HepG2 (cell line): ENCODE measurements around the gene EEFSEC. TPM values are rescaled to one million over a fixed set of nuclear protein-coding genes. Genes with fewer than 3 reads are reported as not detected.

ENCODE experiments used
- ATAC-seq: fragments of 200-7000 bp; cut with Tn5 transposase; 3 replicates; pipeline ENCODE4 v1.9.1; 2020; ENCODE audit warnings: mild to moderate bottlenecking, moderate library complexity
- BruUV-seq: library from RNA; stranded (reverse); fragments of 400-500 nt; replicated peaks from 2 replicates; lab custom pipeline; 2021; lab: Mats Ljungman, UMichigan
- CTCF ChIA-PET: fragments of 300-600 bp; formaldehyde crosslinking; extraction: SDS; loops from one replicate; lab custom pipeline; 2021; ENCODE audit warnings: low total read pairs, inconsistent platforms, low intra/inter-chr PET ratio; lab: Yijun Ruan, JAX
- POLR2A ChIA-PET: fragments of 350-600 bp; sonication (Branson Sonifier 250); formaldehyde crosslinking; loops from one replicate; lab custom pipeline; 2020; ENCODE audit warnings: antibody characterized with exemption, inconsistent platforms; lab: Yijun Ruan, JAX
- DNase-seq: peaks from one replicate; pipeline ENCODE4 v3.0.0-alpha.2; 2015; ENCODE audit warnings: low spot score
- FAIRE-seq: peaks from 3 replicates; lab custom pipeline; 2011; peaks lifted over from hg19 to GRCh38; lab: Jason Lieb, UNC
- H2AFZ ChIP-seq: one replicate; pipeline ENCODE4 v1.6.1; 2011; ENCODE audit warnings: low read length, inconsistent platforms
- H3K27ac ChIP-seq: fragments of 300-600 bp; 3 replicates; pipeline ENCODE4 v1.8.0; 2011; ENCODE audit warnings: mixed run types, mild to moderate bottlenecking, mixed read lengths, low read length, inconsistent platforms; ENCODE audit not compliant: insufficient read depth; ENCODE audit errors: extremely low read length
- H3K27me3 ChIP-seq, 2 experiments: fragments of 200-600 bp in 1 of 2; 2 replicates in 1 of 2; 3 replicates in 1 of 2; pipeline versions ENCODE4 v1.6.0 to v1.8.0; 2011; ENCODE audit warnings: low read length in 2 of 2, mild to moderate bottlenecking in 2 of 2, moderate library complexity in 2 of 2, inconsistent platforms in 1 of 2; ENCODE audit not compliant: insufficient read depth in 2 of 2, control insufficient read depth in 1 of 2
- H3K36me3 ChIP-seq, 2 experiments: fragments of 200-600 bp in 1 of 2; replicated peaks in 1 of 2; 2 replicates in 1 of 2; 3 replicates in 1 of 2; pipeline versions ENCODE4 v1.5.1 to v1.8.0; 2011; ENCODE audit warnings: low read length in 2 of 2, inconsistent platforms in 1 of 2; ENCODE audit not compliant: insufficient read depth in 2 of 2, control insufficient read depth in 1 of 2
- H3K4me1 ChIP-seq: 2 replicates; pipeline ENCODE4 v1.5.1; 2012; ENCODE audit warnings: low read length, inconsistent platforms; ENCODE audit not compliant: insufficient read depth
- H3K4me2 ChIP-seq: 2 replicates; pipeline ENCODE4 v1.6.0; 2011; ENCODE audit warnings: low read depth, low read length, inconsistent platforms
- H3K4me3 ChIP-seq, 3 experiments: fragments of 200-600 bp in 1 of 3; sonication (generic), shearing (Covaris generic) in 1 of 3; replicated peaks in 1 of 3; 2 replicates each; pipeline ENCODE4 v1.5.1; 2011 to 2016; ENCODE audit warnings: low read length in 3 of 3, inconsistent platforms in 2 of 3, low read depth in 2 of 3, mild to moderate bottlenecking in 2 of 3, control low read depth in 1 of 3, mixed read lengths in 1 of 3; ENCODE audit not compliant: insufficient read depth in 1 of 3
- H3K79me2 ChIP-seq: one replicate; pipeline ENCODE4 v1.6.1; 2011; ENCODE audit warnings: low read length, inconsistent platforms; ENCODE audit not compliant: insufficient read depth
- H3K9ac ChIP-seq: 2 replicates; pipeline ENCODE4 v1.6.0; 2011; ENCODE audit warnings: mild to moderate bottlenecking, low read depth, low read length, inconsistent platforms; ENCODE audit not compliant: insufficient read depth
- H3K9me3 ChIP-seq: 2 replicates; pipeline ENCODE4 v1.5.1; 2012; ENCODE audit warnings: mild to moderate bottlenecking, low read length
- H4K20me1 ChIP-seq: 2 replicates; pipeline ENCODE4 v1.6.0; 2011; ENCODE audit warnings: inconsistent platforms, mild to moderate bottlenecking, low read length, moderate library complexity; ENCODE audit not compliant: insufficient read depth
- ATM ChIP-seq: fragments of 450-650 bp; IDR thresholded peaks from 2 replicates; pipeline ENCODE4 v1.7.1; 2017; ENCODE audit warnings: mild to moderate bottlenecking, borderline replicate concordance
- CAMTA2 ChIP-seq: sonication (generic); formaldehyde crosslinking; IDR thresholded peaks from 2 replicates; pipeline ENCODE4 v1.4.0; 2020; ENCODE audit warnings: mild to moderate bottlenecking, missing genetic modification reagents, borderline replicate concordance
- HOXA5 ChIP-seq: sonication (generic); formaldehyde crosslinking; IDR thresholded peaks from 2 replicates; pipeline ENCODE4 v1.4.0; 2020; ENCODE audit warnings: missing genetic modification reagents
- HOXA9 ChIP-seq: sonication (generic); formaldehyde crosslinking; IDR thresholded peaks from 2 replicates; pipeline ENCODE4 v1.8.1; 2022; ENCODE audit warnings: missing genetic modification reagents, mild to moderate bottlenecking, moderate library complexity, borderline replicate concordance
- MAFF ChIP-seq: IDR thresholded peaks from 2 replicates; pipeline ENCODE4 v1.6.1; 2011; ENCODE audit warnings: low read depth, low read length, improper control_type of control experiment
- MAFG ChIP-seq: sonication (generic); formaldehyde crosslinking; IDR thresholded peaks from 2 replicates; pipeline ENCODE4 v1.5.1; 2020; ENCODE audit warnings: mild to moderate bottlenecking, missing genetic modification reagents
- MBD4 ChIP-seq: IDR thresholded peaks from 2 replicates; pipeline ENCODE4 v1.6.1; 2012; ENCODE audit warnings: low read length, inconsistent platforms, borderline replicate concordance
- NFIB ChIP-seq: sonication (generic); formaldehyde crosslinking; IDR thresholded peaks from 2 replicates; pipeline ENCODE4 v1.9.0; 2021; ENCODE audit warnings: missing genetic modification reagents, mild to moderate bottlenecking, borderline replicate concordance
- NRL ChIP-seq: sonication (generic); formaldehyde crosslinking; IDR thresholded peaks from 2 replicates; pipeline ENCODE4 v1.5.0; 2020; ENCODE audit warnings: missing genetic modification reagents, mild to moderate bottlenecking, moderate library complexity, borderline replicate concordance
- PHF20 ChIP-seq: sonication (generic); formaldehyde crosslinking; IDR thresholded peaks from 2 replicates; pipeline ENCODE4 v1.5.0; 2020; ENCODE audit warnings: mild to moderate bottlenecking, missing genetic modification reagents
- RBM39 ChIP-seq: fragments of 200-400 bp; formaldehyde crosslinking; IDR thresholded peaks from one replicate; pipeline ENCODE4 v1.6.1; 2018; ENCODE audit warnings: antibody characterized with exemption, mild to moderate bottlenecking, low read depth, low read length; ENCODE audit not compliant: poor library complexity, severe bottlenecking
- RNF219 ChIP-seq: sonication (generic); formaldehyde crosslinking; IDR thresholded peaks from 2 replicates; pipeline ENCODE4 v1.5.0; 2020; ENCODE audit warnings: mild to moderate bottlenecking, missing genetic modification reagents
- SIN3A ChIP-seq: IDR thresholded peaks from 2 replicates; pipeline ENCODE4 v1.6.1; 2011; ENCODE audit warnings: low read depth, mild to moderate bottlenecking, control low read depth, low read length, borderline replicate concordance
- SMAD3 ChIP-seq: sonication (generic); formaldehyde crosslinking; IDR thresholded peaks from 2 replicates; pipeline ENCODE4 v1.4.0; 2020; ENCODE audit warnings: missing genetic modification reagents
- TFAP4 ChIP-seq: sonication (generic); IDR thresholded peaks from 2 replicates; pipeline ENCODE4 v1.6.1; 2016; ENCODE audit warnings: low read depth, borderline replicate concordance
- ZFP1 ChIP-seq: IDR thresholded peaks from 2 replicates; pipeline ENCODE4 v1.6.1; 2016
- ZNF33B ChIP-seq: sonication (generic); formaldehyde crosslinking; IDR thresholded peaks from 2 replicates; pipeline ENCODE4 v1.5.1; 2020; ENCODE audit warnings: mild to moderate bottlenecking, missing genetic modification reagents
- ZNF782 ChIP-seq: sonication (generic); formaldehyde crosslinking; IDR thresholded peaks from 2 replicates; pipeline ENCODE4 v1.4.0; 2020; ENCODE audit warnings: missing genetic modification reagents, mild to moderate bottlenecking, borderline replicate concordance
- ZNF792 ChIP-seq: IDR thresholded peaks from 2 replicates; pipeline ENCODE4 v1.6.1; 2016
- WGBS: methylation state at CpG from one replicate; pipeline ENCODE4 v1.1.6; 2017; ENCODE audit warnings: low lambda C conversion rate; 5-methylcytosine and 5-hydroxymethylcytosine counted together
- in situ Hi-C: cut with HindIII; loops from 2 replicates; pipeline ENCODE4 v1.10.0; 2017; ENCODE audit warnings: low pct_unique_long_range_greater_than_20kb; ENCODE audit not compliant: extremely low pct_ligation_motif_present
- intact Hi-C: fragments of 100-400 bp; cut with micrococcal nuclease; formaldehyde crosslinking; loops from one replicate; pipeline ENCODE4 v1.10.0; 2022; ENCODE audit not compliant: unreplicated experiment
- polyA plus RNA-seq, 8 experiments: library from polyadenylated mRNA; depleted of rRNA in 3 of 8; stranded (reverse) in 7 of 8; unstranded in 1 of 8; fragments of >200 nt; fragmentation: Illumina TruSeq in 4 of 8; extraction: Trizol in 4 of 8; gene quantifications; 2 replicates each; pipeline versions ENCODE4 v1.2.1 to v1.2.3, GENCODE V29; 2011 to 2016; ENCODE audit warnings: low read depth in 4 of 8, missing spikeins in 1 of 8, mixed read lengths in 1 of 8; ENCODE audit not compliant: insufficient read depth in 1 of 8
- total RNA-seq, 5 experiments: library from RNA; depleted of rRNA; stranded (reverse); fragments of >200 nt; fragmentation: Illumina TruSeq; extraction: Trizol; gene quantifications; 2 replicates each; pipeline ENCODE4 v1.2.3, GENCODE V29; 2016; ENCODE audit warnings: low read depth in 1 of 5
- TF ChIP-seq, protein P1 (sequence below): sonication (generic); formaldehyde crosslinking; IDR thresholded peaks from 2 replicates; pipeline ENCODE4 v1.4.0; 2020; ENCODE audit warnings: missing genetic modification reagents, borderline replicate concordance

Gene EEFSEC
- total and polyA plus RNA-seq, 2 of the 13 experiments (the other 11 are each of a cell fraction or from before 2014, with no cell fraction given), result 6.4 to 24.2 TPM

DNA sequence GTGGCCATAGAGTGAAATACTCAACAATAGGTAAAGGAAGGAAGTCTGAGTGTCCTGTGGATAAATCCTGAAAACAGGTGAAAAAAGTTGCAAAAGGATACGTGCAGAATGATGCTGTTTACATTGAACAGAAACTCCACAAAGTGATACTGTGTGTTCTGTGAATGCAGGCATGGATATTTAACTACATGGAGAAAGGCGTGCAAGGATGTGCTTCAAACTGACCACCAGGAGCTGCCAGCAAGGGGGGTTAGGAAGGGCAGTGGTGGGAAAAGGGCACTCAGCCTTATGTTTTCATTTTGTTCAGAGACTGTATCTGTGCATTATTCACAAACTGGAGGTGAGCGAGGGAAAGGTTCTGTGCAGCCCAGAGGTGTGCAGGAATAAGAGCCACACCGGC is 266.0 kb downstream of the EEFSEC start:
- BruUV-seq, result no TSS peak
- H2AFZ ChIP-seq, result no peak overlapping the region
- H3K27me3 ChIP-seq, result no peaks in the 10 kb centered on the region; a peak in 1 of 5 replicates
- H3K9ac ChIP-seq, result no peak overlapping the region
- CTCF ChIA-PET, result no interaction called here
- no peak overlapping the region for H3K4me2 ChIP-seq
- H3K4me1 ChIP-seq, result peaks cover 24% of the 10 kb centered on the region
- POLR2A ChIA-PET, result no interaction called here
- no peaks in the 10 kb centered on the region for H4K20me1 ChIP-seq
- H3K79me2 ChIP-seq, result no peaks in the 10 kb centered on the region
- no peak for ATAC-seq
- intact Hi-C loops, result no loop called here
- DNase-seq, result no peak
- no peak overlapping the region for H3K4me3 ChIP-seq
- no peak for FAIRE-seq
- WGBS, result 94% methylated on average over 4 of the region's 4 CpGs
- H3K36me3 ChIP-seq, result no peaks in the 10 kb centered on the region
- no peak overlapping the region for H3K27ac ChIP-seq
- in situ Hi-C loops, result no loop called here
- H3K9me3 ChIP-seq, result no peaks in the 10 kb centered on the region
- TF ChIP-seq SMAD3 (no peak), CAMTA2 (CRISPR knock-in tag) (no peak), ZNF33B (no peak), RNF219 (no peak), NRL (CRISPR knock-in tag) (no peak), HOXA9 (CRISPR knock-in tag) (no peak), HOXA5 (no peak), MAFG (CRISPR knock-in tag) (no peak), MAFF (no peak), RBM39 (no peak), SIN3A (no peak), ZNF792 (CRISPR knock-in tag) (no peak), ATM (no peak), PHF20 (CRISPR knock-in tag) (no peak), ZFP1 (CRISPR knock-in tag) (no peak), NFIB (CRISPR knock-in tag) (no peak), MBD4 (no peak), ZNF782 (CRISPR knock-in tag) (no peak), TFAP4 (no peak)
- TF ChIP-seq, protein P1, sequence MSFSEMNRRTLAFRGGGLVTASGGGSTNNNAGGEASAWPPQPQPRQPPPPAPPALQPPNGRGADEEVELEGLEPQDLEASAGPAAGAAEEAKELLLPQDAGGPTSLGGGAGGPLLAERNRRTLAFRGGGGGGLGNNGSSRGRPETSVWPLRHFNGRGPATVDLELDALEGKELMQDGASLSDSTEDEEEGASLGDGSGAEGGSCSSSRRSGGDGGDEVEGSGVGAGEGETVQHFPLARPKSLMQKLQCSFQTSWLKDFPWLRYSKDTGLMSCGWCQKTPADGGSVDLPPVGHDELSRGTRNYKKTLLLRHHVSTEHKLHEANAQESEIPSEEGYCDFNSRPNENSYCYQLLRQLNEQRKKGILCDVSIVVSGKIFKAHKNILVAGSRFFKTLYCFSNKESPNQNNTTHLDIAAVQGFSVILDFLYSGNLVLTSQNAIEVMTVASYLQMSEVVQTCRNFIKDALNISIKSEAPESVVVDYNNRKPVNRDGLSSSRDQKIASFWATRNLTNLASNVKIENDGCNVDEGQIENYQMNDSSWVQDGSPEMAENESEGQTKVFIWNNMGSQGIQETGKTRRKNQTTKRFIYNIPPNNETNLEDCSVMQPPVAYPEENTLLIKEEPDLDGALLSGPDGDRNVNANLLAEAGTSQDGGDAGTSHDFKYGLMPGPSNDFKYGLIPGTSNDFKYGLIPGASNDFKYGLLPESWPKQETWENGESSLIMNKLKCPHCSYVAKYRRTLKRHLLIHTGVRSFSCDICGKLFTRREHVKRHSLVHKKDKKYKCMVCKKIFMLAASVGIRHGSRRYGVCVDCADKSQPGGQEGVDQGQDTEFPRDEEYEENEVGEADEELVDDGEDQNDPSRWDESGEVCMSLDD (CRISPR knock-in tag), result no peak
